H1 (cell line): ENCODE data around the gene NUB1. TPM values are rescaled to one million over a fixed set of nuclear protein-coding genes. Genes with fewer than 3 reads are reported as not detected.

Experiments
- BACH1 ChIP-seq: IDR thresholded peaks from 2 replicates; pipeline ENCODE4 v1.6.1; 2012; ENCODE audit warnings: low read length, improper control_type of control experiment
- KDM1A ChIP-seq: fragments of 200-600, 300-600 bp; sonication (generic); IDR thresholded peaks from 2 replicates; pipeline ENCODE4 v1.7.1; 2016; ENCODE audit warnings: mild to moderate bottlenecking, low read length, borderline replicate concordance
- SP1 ChIP-seq: IDR thresholded peaks from 2 replicates; pipeline ENCODE4 v1.6.1; 2011; ENCODE audit warnings: low read depth, low read length
- polyA plus RNA-seq, 7 experiments: library from polyadenylated mRNA; depleted of rRNA in 3 of 7; stranded (reverse) in 5 of 7; unstranded in 2 of 7; fragments of >200 nt in 5 of 7; fragments of 200-250 nt in 2 of 7; gene quantifications; 1 replicate in 5 of 7; 2 replicates in 1 of 7; 4 replicates in 1 of 7; pipeline versions ENCODE4 v1.2.1 to v1.2.3, GENCODE V29; 2011 to 2013; ENCODE audit warnings: missing spikeins in 2 of 7, mixed read lengths in 2 of 7
- total RNA-seq: library from RNA; stranded (reverse); fragmentation: NEBNext Ultra II Directional; extraction: Animal tissue kit (Norgen Biotek cat#: 25700); gene quantifications from 2 replicates; pipeline ENCODE4 v1.2.1, GENCODE V29; 2021
- TF ChIP-seq, protein P1 (sequence below): IDR thresholded peaks from 2 replicates; pipeline ENCODE4 v1.6.1; 2012; ENCODE audit warnings: low read length, inconsistent platforms

The NUB1 gene
- total and polyA plus RNA-seq, 2 of the 8 experiments (the other 6 are each of a cell fraction or from before 2014, with no cell fraction given), result 22.1 to 43.5 TPM

DNA sequence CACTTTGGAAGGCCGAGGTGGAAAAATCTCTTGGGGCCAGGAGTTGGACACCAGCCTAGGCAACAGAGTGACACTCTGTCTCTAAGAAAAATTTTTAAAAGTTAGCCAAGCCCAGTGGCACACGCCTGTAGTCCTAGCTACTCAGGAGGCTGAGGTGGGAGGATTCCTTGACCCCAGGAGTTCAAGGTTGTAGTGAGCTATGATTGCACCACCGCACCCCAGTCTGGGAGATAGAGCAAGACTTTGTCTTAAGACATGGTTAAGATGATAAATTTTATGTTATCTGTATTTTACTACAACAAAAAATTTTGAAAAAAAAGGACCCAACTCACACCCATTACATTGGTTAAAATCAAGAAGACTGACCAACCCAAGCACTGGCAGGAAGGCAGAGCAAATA lies 48.8 kb upstream of the NUB1 start (continued):
- TF ChIP-seq, protein P1, sequence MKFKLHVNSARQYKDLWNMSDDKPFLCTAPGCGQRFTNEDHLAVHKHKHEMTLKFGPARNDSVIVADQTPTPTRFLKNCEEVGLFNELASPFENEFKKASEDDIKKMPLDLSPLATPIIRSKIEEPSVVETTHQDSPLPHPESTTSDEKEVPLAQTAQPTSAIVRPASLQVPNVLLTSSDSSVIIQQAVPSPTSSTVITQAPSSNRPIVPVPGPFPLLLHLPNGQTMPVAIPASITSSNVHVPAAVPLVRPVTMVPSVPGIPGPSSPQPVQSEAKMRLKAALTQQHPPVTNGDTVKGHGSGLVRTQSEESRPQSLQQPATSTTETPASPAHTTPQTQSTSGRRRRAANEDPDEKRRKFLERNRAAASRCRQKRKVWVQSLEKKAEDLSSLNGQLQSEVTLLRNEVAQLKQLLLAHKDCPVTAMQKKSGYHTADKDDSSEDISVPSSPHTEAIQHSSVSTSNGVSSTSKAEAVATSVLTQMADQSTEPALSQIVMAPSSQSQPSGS, result no peak
- TF ChIP-seq BACH1, result no peak
- TF ChIP-seq KDM1A, result no peak
- TF ChIP-seq SP1, result no peak
